Parathyroid adenoma (tissue), 2 donors: ENCODE measurements around the gene EID2.
A peak's percentile ranks its signal among the peaks of the same experiment; 100 is the strongest.

Experiments used
- H2AFZ ChIP-seq: fragments of 300-600 bp; sonication (generic); one replicate; pipeline ENCODE4 v1.7.0; 2017; ENCODE audit warnings: antibody characterized with exemption, mild to moderate bottlenecking
- H3K27ac ChIP-seq: fragments of 300-600 bp; sonication (generic); one replicate; pipeline ENCODE4 v1.7.0; 2017
- H3K27me3 ChIP-seq: fragments of 300-600 bp; sonication (generic); one replicate; pipeline ENCODE4 v1.7.0; 2017; ENCODE audit warnings: low read length; ENCODE audit not compliant: control insufficient read depth, insufficient read depth
- H3K36me3 ChIP-seq: fragments of 300-600 bp; sonication (generic); one replicate; pipeline ENCODE4 v1.7.0; 2017; ENCODE audit warnings: low read length; ENCODE audit not compliant: control insufficient read depth, insufficient read depth
- H3K4me1 ChIP-seq: fragments of 300-600 bp; sonication (generic); one replicate; pipeline ENCODE4 v1.7.0; 2017; ENCODE audit warnings: control low read depth
- H3K4me2 ChIP-seq: fragments of 300-600 bp; sonication (generic); one replicate; pipeline ENCODE4 v1.7.0; 2017; ENCODE audit warnings: low read length
- H3K4me3 ChIP-seq: fragments of 300-600 bp; sonication (generic); one replicate; pipeline ENCODE4 v1.7.0; 2017; ENCODE audit warnings: low read depth, low read length
- H3K79me2 ChIP-seq: fragments of 300-600 bp; sonication (generic); one replicate; pipeline ENCODE4 v1.7.0; 2017; ENCODE audit warnings: control low read depth
- H3K9ac ChIP-seq: fragments of 300-600 bp; sonication (generic); one replicate; pipeline ENCODE4 v1.7.0; 2017; ENCODE audit warnings: mild to moderate bottlenecking
- H3K9me3 ChIP-seq: fragments of 300-600 bp; sonication (generic); one replicate; pipeline ENCODE4 v1.7.0; 2017; ENCODE audit warnings: low read length; ENCODE audit not compliant: control insufficient read depth
- TF ChIP-seq, protein P1 (sequence below): fragments of 300-600 bp; sonication (generic); IDR thresholded peaks from one replicate; pipeline ENCODE4 v1.7.0; 2017; ENCODE audit warnings: antibody characterized with exemption, mild to moderate bottlenecking
- donor health status: primary hyperparathyroidism.

EID2 gene

DNA sequence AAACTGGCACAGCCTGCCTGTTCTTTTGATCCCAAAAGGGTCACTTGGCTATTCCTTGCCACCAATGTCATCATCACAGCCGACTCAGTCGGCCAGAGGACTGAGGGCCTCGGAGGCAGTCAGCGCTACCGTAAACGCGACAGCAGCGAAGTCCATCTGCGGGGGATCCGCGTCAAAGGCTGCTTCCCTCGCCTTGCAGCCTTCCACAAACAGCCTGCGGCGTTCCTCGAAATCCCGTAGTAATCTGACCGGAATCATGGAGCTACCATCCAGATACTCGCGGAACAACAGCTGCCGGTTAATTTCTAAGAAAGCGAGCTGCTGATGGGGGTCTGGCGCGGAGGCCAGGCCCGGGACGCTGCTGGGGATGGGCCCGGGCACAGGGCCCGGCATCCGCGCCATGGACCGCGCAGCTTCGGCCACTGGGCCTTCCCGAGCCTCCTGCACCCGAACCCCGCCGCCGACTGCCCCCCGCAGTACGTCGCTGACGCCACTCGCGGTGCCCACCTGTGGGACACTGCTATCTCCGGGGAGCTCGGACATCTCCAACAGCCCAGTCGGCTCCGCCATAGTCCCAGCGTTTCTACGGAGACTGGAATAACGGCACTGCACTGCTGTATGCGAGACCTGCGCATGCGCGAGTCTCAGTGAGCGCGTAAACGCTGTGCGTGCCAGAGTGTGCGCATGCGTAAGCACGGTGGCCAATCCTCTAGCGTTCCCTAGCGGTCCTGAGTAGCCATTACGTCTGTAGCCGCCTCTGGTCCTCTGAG, 7.5 kb downstream of the EID2 start, which contains the start of gene EID2B:
Gene EID2B (minus strand): TSS at position 620 of the 770 bp plus-strand sequence. CDS start 50 bp downstream, at position 570.
- TF ChIP-seq, protein P1, sequence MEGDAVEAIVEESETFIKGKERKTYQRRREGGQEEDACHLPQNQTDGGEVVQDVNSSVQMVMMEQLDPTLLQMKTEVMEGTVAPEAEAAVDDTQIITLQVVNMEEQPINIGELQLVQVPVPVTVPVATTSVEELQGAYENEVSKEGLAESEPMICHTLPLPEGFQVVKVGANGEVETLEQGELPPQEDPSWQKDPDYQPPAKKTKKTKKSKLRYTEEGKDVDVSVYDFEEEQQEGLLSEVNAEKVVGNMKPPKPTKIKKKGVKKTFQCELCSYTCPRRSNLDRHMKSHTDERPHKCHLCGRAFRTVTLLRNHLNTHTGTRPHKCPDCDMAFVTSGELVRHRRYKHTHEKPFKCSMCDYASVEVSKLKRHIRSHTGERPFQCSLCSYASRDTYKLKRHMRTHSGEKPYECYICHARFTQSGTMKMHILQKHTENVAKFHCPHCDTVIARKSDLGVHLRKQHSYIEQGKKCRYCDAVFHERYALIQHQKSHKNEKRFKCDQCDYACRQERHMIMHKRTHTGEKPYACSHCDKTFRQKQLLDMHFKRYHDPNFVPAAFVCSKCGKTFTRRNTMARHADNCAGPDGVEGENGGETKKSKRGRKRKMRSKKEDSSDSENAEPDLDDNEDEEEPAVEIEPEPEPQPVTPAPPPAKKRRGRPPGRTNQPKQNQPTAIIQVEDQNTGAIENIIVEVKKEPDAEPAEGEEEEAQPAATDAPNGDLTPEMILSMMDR: peak; percentile 99
- Histone ChIP-seq H2AFZ (peak within 1 kb of the TSS; percentile 81), H3K27ac (peak within 1 kb of the TSS; percentile 50), H3K27me3 (no peaks in the 10 kb centered on the region), H3K79me2 (peaks cover 27% of the 10 kb centered on the region), H3K4me2 (peak within 1 kb of the TSS; percentile 85), H3K4me3 (peak within 1 kb of the TSS; percentile 92), H3K9me3 (no peaks in the 10 kb centered on the region), H3K36me3 (no peaks in the 10 kb centered on the region), H3K9ac (peak within 1 kb of the TSS; percentile 71), H3K4me1 (peaks cover 3% of the 10 kb centered on the region)

DNA sequence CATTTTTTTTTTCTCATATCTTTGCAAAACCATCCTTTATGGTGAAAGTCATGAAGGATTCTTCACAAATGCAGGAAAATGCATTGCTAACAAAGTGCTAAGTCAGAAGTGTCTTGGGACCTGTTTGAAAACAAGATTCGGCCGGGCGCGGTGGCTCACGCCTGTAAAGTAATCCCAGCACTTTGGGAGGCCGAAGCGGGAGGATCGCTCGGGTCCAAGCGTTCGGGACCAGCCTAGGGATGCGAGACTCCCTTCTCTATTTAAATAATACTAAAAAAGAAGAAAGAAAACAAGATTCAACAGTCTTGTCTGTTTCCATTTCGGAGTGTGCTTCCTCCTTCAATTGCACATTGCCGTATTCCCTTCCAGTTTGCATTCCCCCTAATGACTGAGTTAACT, 8.1 kb downstream of the EID2 start:
- H3K27ac ChIP-seq: no peak overlapping the region
- H3K27me3 ChIP-seq: no peaks in the 10 kb centered on the region
- peaks cover 27% of the 10 kb centered on the region for H3K79me2 ChIP-seq
- no peaks in the 10 kb centered on the region for H3K9me3 ChIP-seq
- TF ChIP-seq, protein P1: no peak
- H2AFZ ChIP-seq: peak overlapping the region; percentile 81
- peak overlapping the region; percentile 71 for H3K9ac ChIP-seq
- H3K4me2 ChIP-seq: peak overlapping the region; percentile 85
- peak overlapping the region; percentile 92 for H3K4me3 ChIP-seq
- H3K4me1 ChIP-seq: peaks cover 3% of the 10 kb centered on the region
- H3K36me3 ChIP-seq: no peaks in the 10 kb centered on the region

DNA sequence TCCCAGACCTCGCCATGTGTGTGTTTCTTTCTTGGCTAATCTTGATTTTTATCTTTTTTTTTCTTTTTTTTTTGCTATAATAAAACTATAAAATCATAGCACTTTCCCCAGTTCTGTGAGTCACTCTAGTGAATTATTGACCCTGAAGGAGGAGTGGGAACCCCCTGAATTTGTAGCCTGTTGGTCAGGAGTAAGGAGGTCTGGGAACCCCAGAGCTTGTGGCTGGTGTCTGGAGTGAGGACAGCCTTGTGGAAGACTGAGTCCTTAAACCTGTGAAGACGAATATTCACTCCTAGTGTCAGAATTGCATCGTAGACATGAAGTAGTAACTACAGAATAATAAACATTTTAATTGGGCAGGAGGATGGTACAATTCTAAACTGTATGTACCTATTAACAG, 14.8 kb downstream of the EID2 start:
- Histone ChIP-seq H3K9me3 (no peaks in the 10 kb centered on the region), H3K27me3 (no peaks in the 10 kb centered on the region), H3K79me2 (no peaks in the 10 kb centered on the region), H3K27ac (no peak overlapping the region), H3K4me2 (no peak overlapping the region), H2AFZ (no peak overlapping the region), H3K9ac (no peak overlapping the region), H3K4me3 (no peak overlapping the region), H3K36me3 (no peaks in the 10 kb centered on the region), H3K4me1 (peaks cover 7% of the 10 kb centered on the region)
- TF ChIP-seq, protein P1: no peak

DNA sequence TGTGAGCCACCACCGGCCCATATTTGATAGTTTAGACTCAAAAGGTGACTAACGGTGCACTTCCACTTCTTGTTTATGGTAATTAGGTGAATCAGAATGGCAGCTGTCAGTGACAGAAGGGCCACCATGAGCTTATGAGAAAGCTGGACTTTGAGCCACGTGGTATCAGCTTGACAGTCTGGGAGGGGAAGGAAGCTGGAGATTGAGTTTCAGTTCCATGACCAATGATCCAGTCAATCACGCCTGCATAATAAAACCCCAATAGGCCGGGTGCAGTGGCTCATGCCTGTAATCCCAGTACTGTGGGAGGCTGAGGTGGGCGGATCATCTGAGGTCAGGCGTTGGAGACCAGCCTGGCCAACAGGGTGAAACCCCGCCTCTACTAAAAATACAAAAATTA, 15.5 kb downstream of the EID2 start:
- Histone ChIP-seq H3K4me2 (no peak overlapping the region), H3K79me2 (no peaks in the 10 kb centered on the region), H3K9me3 (no peaks in the 10 kb centered on the region), H3K27ac (no peak overlapping the region), H3K27me3 (no peaks in the 10 kb centered on the region), H3K4me3 (no peak overlapping the region), H3K4me1 (peaks cover 7% of the 10 kb centered on the region), H2AFZ (no peak overlapping the region), H3K36me3 (no peaks in the 10 kb centered on the region), H3K9ac (no peak overlapping the region)
- TF ChIP-seq, protein P1: no peak
